Naive B cell (primary cell): ENCODE data around the gene HOXD1. TPM values are rescaled to one million over a fixed set of nuclear protein-coding genes. Genes with fewer than 3 reads are reported as not detected.

Experiments used
- ATAC-seq, 2 donors: fragments of 150-1000 bp; cut with Tn5 transposase; 2 replicates each; pipeline ENCODE4 v1.10.0; 2021; ENCODE audit warnings: low read depth in 2 of 2, mild to moderate bottlenecking in 2 of 2, moderate library complexity in 2 of 2
- DNase-seq: peaks from one replicate; pipeline ENCODE4 v3.0.0; 2022
- H3K27ac Mint-ChIP-seq, 6 donors: one replicate each; pipeline ENCODE4 v1.8.0; 2020 to 2022; ENCODE audit warnings: mild to moderate bottlenecking in 6 of 6, mixed read lengths in 6 of 6, moderate library complexity in 5 of 6, inconsistent platforms in 2 of 6
- H3K27me3 Mint-ChIP-seq, 3 donors: one replicate each; pipeline ENCODE4 v1.8.0; 2021 to 2022; ENCODE audit warnings: mixed read lengths in 3 of 3, mild to moderate bottlenecking in 1 of 3
- H3K36me3 Mint-ChIP-seq, 2 donors: one replicate each; pipeline ENCODE4 v1.8.0; 2020 to 2022; ENCODE audit warnings: mixed read lengths in 2 of 2, inconsistent platforms in 1 of 2, mild to moderate bottlenecking in 1 of 2
- H3K4me1 Mint-ChIP-seq, 3 donors: one replicate each; pipeline ENCODE4 v1.8.0; 2020 to 2022; ENCODE audit warnings: mixed read lengths in 3 of 3, inconsistent platforms in 1 of 3, mild to moderate bottlenecking in 1 of 3, moderate library complexity in 1 of 3
- H3K4me3 Mint-ChIP-seq, 8 donors: one replicate each; pipeline ENCODE4 v1.8.0; 2020 to 2022; ENCODE audit warnings: mild to moderate bottlenecking in 8 of 8, mixed read lengths in 8 of 8, moderate library complexity in 8 of 8, inconsistent platforms in 2 of 8
- H3K9me3 Mint-ChIP-seq, 7 donors: one replicate each; pipeline ENCODE4 v1.8.0; 2020 to 2022; ENCODE audit warnings: mixed read lengths in 7 of 7, mild to moderate bottlenecking in 5 of 7, inconsistent platforms in 2 of 7, moderate library complexity in 1 of 7
- polyA plus RNA-seq, 6 donors: library from polyadenylated mRNA; unstranded; fragments of 300-500 nt; fragmentation: Illumina TruSeq; gene quantifications; one replicate each; pipeline ENCODE4 v1.2.3, GENCODE V29; 2021; ENCODE audit warnings: low read depth in 6 of 6

Gene HOXD1
- polyA plus RNA-seq, 6 donors from 2014 or later, result not detected

- peaks cover 64 to 96% (median 93%) of the 10 kb centered on the region in 3 donors for H3K27me3 Mint-ChIP-seq
- ATAC-seq (no peak), DNase-seq (no peak)
- peaks cover 0 to 8% of the 10 kb centered on the region in 2 donors for H3K36me3 Mint-ChIP-seq
- H3K4me3 Mint-ChIP-seq, result no peak overlapping the region
- H3K4me1 Mint-ChIP-seq, result peaks cover 0 to 6% (median 2%) of the 10 kb centered on the region in 3 donors
- H3K27ac Mint-ChIP-seq, result peak overlapping the region in 1 of 6 donors; percentile 32
- H3K9me3 Mint-ChIP-seq, result peaks cover 0 to 13% (median 3%) of the 10 kb centered on the region in 7 donors
These were observed 39.6 kb upstream of the HOXD1 start for GRCh38 chr2:176148751-176149421.

GRCh38 chr2:176149481-176149938 lies 39.0 kb upstream of the HOXD1 start:
- Mint-ChIP-seq H3K36me3 (peaks cover 0 to 8% of the 10 kb centered on the region in 2 donors), H3K4me1 (peaks cover 0 to 6% (median 2%) of the 10 kb centered on the region in 3 donors), H3K27ac (no peak overlapping the region), H3K4me3 (no peak overlapping the region), H3K9me3 (peaks cover 0 to 13% (median 3%) of the 10 kb centered on the region in 7 donors), H3K27me3 (peaks cover 67 to 96% (median 93%) of the 10 kb centered on the region in 3 donors)
- ATAC-seq, result no peak
- DNase-seq, result no peak

GRCh38 chr2:176149939-176150583 lies 38.4 kb upstream of the HOXD1 start:
- H3K36me3 Mint-ChIP-seq, result peaks cover 0 to 8% of the 10 kb centered on the region in 2 donors
- ATAC-seq (no peak), DNase-seq (no peak)
- H3K4me1 Mint-ChIP-seq, result peaks cover 0 to 6% (median 2%) of the 10 kb centered on the region in 3 donors
- H3K4me3 Mint-ChIP-seq, result peak overlapping the region in 2 of 8 donors; percentile 10 to 26
- peaks cover 0 to 13% (median under 1%) of the 10 kb centered on the region in 7 donors for H3K9me3 Mint-ChIP-seq
- peaks cover 67 to 96% (median 93%) of the 10 kb centered on the region in 3 donors for H3K27me3 Mint-ChIP-seq
- peak overlapping the region in 1 of 6 donors; percentile 91 for H3K27ac Mint-ChIP-seq

GRCh38 chr2:176150584-176151441 lies 37.7 kb upstream of the HOXD1 start:
- H3K27me3 Mint-ChIP-seq, result peaks cover 66 to 96% (median 93%) of the 10 kb centered on the region in 3 donors
- peak overlapping the region in 2 of 6 donors; percentile 43 to 91 for H3K27ac Mint-ChIP-seq
- ATAC-seq, result no peak
- peaks cover 0 to 8% of the 10 kb centered on the region in 2 donors for H3K36me3 Mint-ChIP-seq
- no peak for DNase-seq
- peaks cover 0 to 6% (median 2%) of the 10 kb centered on the region in 3 donors for H3K4me1 Mint-ChIP-seq
- H3K9me3 Mint-ChIP-seq, result peaks cover 0 to 13% (median 0%) of the 10 kb centered on the region in 7 donors
- peak overlapping the region in 2 of 8 donors; percentile 10 to 26 for H3K4me3 Mint-ChIP-seq

GRCh38 chr2:176151442-176152287 lies 36.8 kb upstream of the HOXD1 start, which contains the start of gene HOXD4:
Gene HOXD4 (plus strand): TSS chr2:176151550. CDS start chr2:176151634, 84 bp downstream.
- Mint-ChIP-seq H3K4me3 (peak within 1 kb of the TSS in 2 of 8 donors; percentile 10 to 26), H3K27ac (peak within 1 kb of the TSS in 3 of 6 donors; percentile 7 to 91 (median 43)), H3K9me3 (peaks cover 0 to 13% (median 0%) of the 10 kb centered on the region in 7 donors), H3K36me3 (peaks cover 0 to 8% of the 10 kb centered on the region in 2 donors), H3K27me3 (peaks cover 63 to 96% (median 93%) of the 10 kb centered on the region in 3 donors), H3K4me1 (peaks cover 0 to 6% (median 2%) of the 10 kb centered on the region in 3 donors)
- DNase-seq (no peak), ATAC-seq (no peak)

GRCh38 chr2:176152350-176153181 lies 35.9 kb upstream of the HOXD1 start:
- Mint-ChIP-seq H3K4me3 (no peak overlapping the region), H3K27me3 (peaks cover 60 to 93% (median 93%) of the 10 kb centered on the region in 3 donors), H3K27ac (no peak overlapping the region), H3K9me3 (peaks cover 0 to 9% (median 3%) of the 10 kb centered on the region in 7 donors), H3K36me3 (peaks cover 0 to 13% of the 10 kb centered on the region in 2 donors), H3K4me1 (peaks cover 3 to 6% (median 5%) of the 10 kb centered on the region in 3 donors)
- ATAC-seq, result no peak
- no peak for DNase-seq

GRCh38 chr2:176154576-176155252 lies 33.8 kb upstream of the HOXD1 start:
- peaks cover 0 to 16% of the 10 kb centered on the region in 2 donors for H3K36me3 Mint-ChIP-seq
- H3K4me3 Mint-ChIP-seq, result peak overlapping the region in 1 of 8 donors; percentile 62
- DNase-seq (no peak), ATAC-seq (no peak)
- no peak overlapping the region for H3K27ac Mint-ChIP-seq
- H3K4me1 Mint-ChIP-seq, result peaks cover 4 to 12% (median 8%) of the 10 kb centered on the region in 3 donors
- peaks cover 0 to 9% (median 3%) of the 10 kb centered on the region in 7 donors for H3K9me3 Mint-ChIP-seq
- H3K27me3 Mint-ChIP-seq, result peaks cover 50 to 89% (median 84%) of the 10 kb centered on the region in 3 donors

GRCh38 chr2:176155356-176156044 lies 33.0 kb upstream of the HOXD1 start:
- H3K36me3 Mint-ChIP-seq, result peaks cover 0 to 11% of the 10 kb centered on the region in 2 donors
- ATAC-seq, result no peak
- H3K4me1 Mint-ChIP-seq, result peaks cover 4 to 8% (median 6%) of the 10 kb centered on the region in 3 donors
- no peak for DNase-seq
- H3K9me3 Mint-ChIP-seq, result peaks cover 0 to 5% (median 3%) of the 10 kb centered on the region in 7 donors
- peak overlapping the region in 1 of 8 donors; percentile 62 for H3K4me3 Mint-ChIP-seq
- H3K27ac Mint-ChIP-seq, result peak overlapping the region in 2 of 6 donors; percentile 3 to 52
- H3K27me3 Mint-ChIP-seq, result peaks cover 44 to 86% (median 78%) of the 10 kb centered on the region in 3 donors

- no peak for DNase-seq
- Mint-ChIP-seq H3K27me3 (peaks cover 43 to 86% (median 78%) of the 10 kb centered on the region in 3 donors), H3K36me3 (peaks cover 0 to 8% of the 10 kb centered on the region in 2 donors), H3K4me1 (peaks cover 4 to 15% (median 6%) of the 10 kb centered on the region in 3 donors), H3K27ac (peak overlapping the region in 1 of 6 donors; percentile 59), H3K4me3 (peak overlapping the region in 2 of 8 donors; percentile 18 to 46), H3K9me3 (peaks cover 0 to 6% (median 4%) of the 10 kb centered on the region in 7 donors)
- no peak for ATAC-seq
These were observed 32.1 kb upstream of the HOXD1 start for GRCh38 chr2:176156301-176156806.

- H3K4me1 Mint-ChIP-seq, result peaks cover 4 to 16% (median 6%) of the 10 kb centered on the region in 3 donors
- ATAC-seq (no peak), DNase-seq (no peak)
- peaks cover 47 to 86% (median 78%) of the 10 kb centered on the region in 3 donors for H3K27me3 Mint-ChIP-seq
- peaks cover 0 to 6% (median 4%) of the 10 kb centered on the region in 7 donors for H3K9me3 Mint-ChIP-seq
- H3K27ac Mint-ChIP-seq, result peak within 1 kb of the TSS in 4 of 6 donors; percentile 33 to 96 (median 90)
- peaks cover 0 to 8% of the 10 kb centered on the region in 2 donors for H3K36me3 Mint-ChIP-seq
- peak within 1 kb of the TSS in 7 of 8 donors; percentile 19 to 85 (median 46) for H3K4me3 Mint-ChIP-seq
These were observed 31.5 kb upstream of the HOXD1 start, which contains the start of gene HOXD3 for GRCh38 chr2:176156807-176157498. Gene HOXD3 (plus strand): TSS chr2:176157307. CDS start chr2:176169115, 11,808 bp downstream.
